ENCODE results near the gene PACS1.

The PACS1 gene

GRCh38 chr11:66155387-66156073 is 85.5 kb downstream of the PACS1 start:
- no peak overlapping the region for H3K27ac ChIP-seq (ENCODE audit: low read depth, low read length)
- H3F3A ChIP-seq (ENCODE audit: control insufficient read depth, insufficient read depth), result no peaks in the 10 kb centered on the region; the same call in 1 of the 2 replicates
- no peaks in the 10 kb centered on the region for H3K9me3 ChIP-seq (ENCODE audit: control insufficient read depth, insufficient read depth, low read length)
- H3K79me2 ChIP-seq (ENCODE audit: control insufficient read depth, low read length), result peaks cover 9% of the 10 kb centered on the region; the same call in 1 of the 2 replicates
- H3K9me2 ChIP-seq (replicated peaks; ENCODE audit: control insufficient read depth, low read length), result no peaks in the 10 kb centered on the region
- H3K4me1 ChIP-seq (ENCODE audit: control insufficient read depth, low read length), result peaks cover 12% of the 10 kb centered on the region
- peaks cover 9% of the 10 kb centered on the region; the same call in 1 of the 2 replicates for H4K20me1 ChIP-seq (ENCODE audit: control insufficient read depth, insufficient read depth, low read depth, low read length)
- no peak overlapping the region for H3K4me3 ChIP-seq (ENCODE audit: low read length)
- H3K36me3 ChIP-seq (ENCODE audit: control insufficient read depth, low read length), result no peaks in the 10 kb centered on the region
- TF ChIP-seq, protein P1, sequence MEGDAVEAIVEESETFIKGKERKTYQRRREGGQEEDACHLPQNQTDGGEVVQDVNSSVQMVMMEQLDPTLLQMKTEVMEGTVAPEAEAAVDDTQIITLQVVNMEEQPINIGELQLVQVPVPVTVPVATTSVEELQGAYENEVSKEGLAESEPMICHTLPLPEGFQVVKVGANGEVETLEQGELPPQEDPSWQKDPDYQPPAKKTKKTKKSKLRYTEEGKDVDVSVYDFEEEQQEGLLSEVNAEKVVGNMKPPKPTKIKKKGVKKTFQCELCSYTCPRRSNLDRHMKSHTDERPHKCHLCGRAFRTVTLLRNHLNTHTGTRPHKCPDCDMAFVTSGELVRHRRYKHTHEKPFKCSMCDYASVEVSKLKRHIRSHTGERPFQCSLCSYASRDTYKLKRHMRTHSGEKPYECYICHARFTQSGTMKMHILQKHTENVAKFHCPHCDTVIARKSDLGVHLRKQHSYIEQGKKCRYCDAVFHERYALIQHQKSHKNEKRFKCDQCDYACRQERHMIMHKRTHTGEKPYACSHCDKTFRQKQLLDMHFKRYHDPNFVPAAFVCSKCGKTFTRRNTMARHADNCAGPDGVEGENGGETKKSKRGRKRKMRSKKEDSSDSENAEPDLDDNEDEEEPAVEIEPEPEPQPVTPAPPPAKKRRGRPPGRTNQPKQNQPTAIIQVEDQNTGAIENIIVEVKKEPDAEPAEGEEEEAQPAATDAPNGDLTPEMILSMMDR (IDR thresholded peaks at IDR 0.05; ENCODE audit: low read depth, low read length, poor library complexity, severe bottlenecking), result no peak
- TF ChIP-seq EZH2phosphoT487 (IDR thresholded peaks at IDR 0.05; ENCODE audit: borderline replicate concordance, low read length), result no peak
- no peaks in the 10 kb centered on the region for H3K27me3 ChIP-seq (ENCODE audit: control insufficient read depth, low read length)
- H3K4me2 ChIP-seq (ENCODE audit: low read length), result no peak overlapping the region

- Histone ChIP-seq H3K36me3 (ENCODE audit: control insufficient read depth, low read length) (no peaks in the 10 kb centered on the region), H3K9me3 (ENCODE audit: control insufficient read depth, insufficient read depth, low read length) (no peaks in the 10 kb centered on the region), H3K4me2 (ENCODE audit: low read length) (no peak overlapping the region), H3K27ac (ENCODE audit: low read depth, low read length) (no peak overlapping the region), H3F3A (ENCODE audit: control insufficient read depth, insufficient read depth) (no peaks in the 10 kb centered on the region), H3K27me3 (ENCODE audit: control insufficient read depth, low read length) (no peaks in the 10 kb centered on the region), H3K4me1 (ENCODE audit: control insufficient read depth, low read length) (peaks cover 8% of the 10 kb centered on the region), H3K79me2 (ENCODE audit: control insufficient read depth, low read length) (peaks cover 9% of the 10 kb centered on the region; the same call in 1 of the 2 replicates), H3K9me2 (replicated peaks; ENCODE audit: control insufficient read depth, low read length) (no peaks in the 10 kb centered on the region), H4K20me1 (ENCODE audit: control insufficient read depth, insufficient read depth, low read depth, low read length) (peaks cover 9% of the 10 kb centered on the region; the same call in 1 of the 2 replicates), H3K4me3 (ENCODE audit: low read length) (no peak overlapping the region)
- TF ChIP-seq, protein P1 (IDR thresholded peaks at IDR 0.05; ENCODE audit: low read depth, low read length, poor library complexity, severe bottlenecking), result no peak
- TF ChIP-seq EZH2phosphoT487 (IDR thresholded peaks at IDR 0.05; ENCODE audit: borderline replicate concordance, low read length), result no peak
Observed at GRCh38 chr11:66157182-66157864, 87.3 kb downstream of the PACS1 start.

DNA sequence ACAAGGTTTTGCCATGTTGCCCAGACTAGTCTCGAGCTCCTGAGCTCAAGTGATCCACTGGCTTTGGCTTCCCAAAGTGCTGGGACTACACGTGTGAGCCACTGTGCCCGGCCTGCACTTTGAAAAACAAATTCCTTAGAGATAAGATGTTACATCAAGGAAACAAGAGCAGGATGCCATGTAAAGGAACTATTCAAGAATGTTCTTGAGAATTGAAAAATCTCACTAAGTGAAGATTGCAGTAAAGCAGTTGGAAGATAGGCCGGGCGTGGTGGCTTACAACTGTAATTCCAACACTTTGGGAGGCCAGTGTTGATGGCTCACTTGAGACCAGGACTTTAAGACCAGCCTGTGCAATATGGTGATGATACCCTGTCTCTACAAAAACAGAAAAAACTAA is 88.1 kb downstream of the PACS1 start:
- no peak overlapping the region for H3K4me2 ChIP-seq (ENCODE audit: low read length)
- no peaks in the 10 kb centered on the region for H3K27me3 ChIP-seq (ENCODE audit: control insufficient read depth, low read length)
- TF ChIP-seq, protein P1 (IDR thresholded peaks at IDR 0.05; ENCODE audit: low read depth, low read length, poor library complexity, severe bottlenecking), result no peak
- no peak for TF ChIP-seq EZH2phosphoT487 (IDR thresholded peaks at IDR 0.05; ENCODE audit: borderline replicate concordance, low read length)
- H3K4me3 ChIP-seq (ENCODE audit: low read length), result no peak overlapping the region
- peaks cover 8% of the 10 kb centered on the region for H3K4me1 ChIP-seq (ENCODE audit: control insufficient read depth, low read length)
- H3K36me3 ChIP-seq (ENCODE audit: control insufficient read depth, low read length), result no peaks in the 10 kb centered on the region
- H4K20me1 ChIP-seq (ENCODE audit: control insufficient read depth, insufficient read depth, low read depth, low read length), result peaks cover 9% of the 10 kb centered on the region; the same call in 1 of the 2 replicates
- H3K27ac ChIP-seq (ENCODE audit: low read depth, low read length), result no peak overlapping the region
- no peaks in the 10 kb centered on the region for H3K9me3 ChIP-seq (ENCODE audit: control insufficient read depth, insufficient read depth, low read length)
- no peaks in the 10 kb centered on the region for H3F3A ChIP-seq (ENCODE audit: control insufficient read depth, insufficient read depth)
- H3K9me2 ChIP-seq (replicated peaks; ENCODE audit: control insufficient read depth, low read length), result no peaks in the 10 kb centered on the region
- H3K79me2 ChIP-seq (ENCODE audit: control insufficient read depth, low read length), result peaks cover 9% of the 10 kb centered on the region; the same call in 1 of the 2 replicates
